Right lobe of liver (tissue), 6 donors: ENCODE measurements around the gene CDKL4. TPM values are rescaled to one million over a fixed set of nuclear protein-coding genes. Genes with fewer than 3 reads are reported as not detected.

ENCODE experiments used
- ATAC-seq, 4 donors: fragments of 200-7000 bp; cut with Tn5 transposase; one replicate each; pipeline ENCODE4 v1.9.1; 2020; ENCODE audit warnings: mild to moderate bottlenecking in 4 of 4, moderate library complexity in 4 of 4
- DNase-seq, 3 donors: peaks; one replicate each; pipeline ENCODE4 v3.0.0-alpha.2; 2020
- H3K27ac ChIP-seq, 3 donors: fragments of 200-600 bp; one replicate each; pipeline ENCODE4 v1.8.0; 2022
- H3K27me3 ChIP-seq, 2 donors: fragments of 200-600 bp; one replicate each; pipeline ENCODE4 v1.8.0; 2022
- H3K36me3 ChIP-seq, 4 donors: fragments of 200-600 bp; sonication (generic) in 1 of 4; one replicate each; pipeline versions ENCODE4 v1.5.1 to v1.8.0; 2017 to 2022; ENCODE audit warnings: control low read depth in 1 of 4
- H3K4me1 ChIP-seq, 4 donors: fragments of 200-600 bp; sonication (generic) in 1 of 4; one replicate each; pipeline versions ENCODE4 v1.5.1 to v1.8.0; 2017 to 2022; ENCODE audit warnings: control low read depth in 1 of 4
- H3K4me3 ChIP-seq, 3 donors: fragments of 200-600 bp; one replicate each; pipeline ENCODE4 v1.8.0; 2022
- H3K9me3 ChIP-seq, 4 donors: fragments of 200-600 bp; sonication (generic) in 1 of 4; one replicate each; pipeline versions ENCODE4 v1.5.1 to v1.8.0; 2017 to 2022; ENCODE audit warnings: control low read depth in 1 of 4
- CTCF ChIP-seq, 4 donors: fragments of 200-600 bp in 3 of 4; fragments of 450-650 bp in 1 of 4; IDR thresholded peaks; one replicate each; pipeline versions ENCODE4 v1.5.1 to v1.8.0; 2016 to 2022; ENCODE audit warnings: antibody characterized with exemption in 4 of 4, mild to moderate bottlenecking in 2 of 4
- POLR2A ChIP-seq: fragments of 450-650 bp; IDR thresholded peaks from one replicate; pipeline ENCODE4 v1.6.1; 2017; ENCODE audit warnings: antibody characterized with exemption, mild to moderate bottlenecking
- WGBS: methylation state at CpG from one replicate; pipeline ENCODE4 v1.1.6; 2018; ENCODE audit warnings: low coverage, low lambda C conversion rate; ENCODE audit not compliant: insufficient coverage; ENCODE audit errors: missing lambda C conversion rate; 5-methylcytosine and 5-hydroxymethylcytosine counted together
- intact Hi-C, 2 donors: fragments of 100-400 bp; cut with DNase I; formaldehyde crosslinking; loops; one replicate each; pipeline versions ENCODE4 v1.11.2 to v1.14.1; 2022
- total RNA-seq, 6 experiments: library from RNA; depleted of rRNA in 2 of 6; stranded (reverse); fragments of >200 nt in 2 of 6; fragmentation: NEBNext Ultra II Directional in 3 of 6; extraction: Animal tissue kit (Norgen Biotek cat#: 25700) in 3 of 6; gene quantifications; one replicate each; pipeline versions ENCODE4 v1.1.0 to v1.2.4, GENCODE V29; 2016 to 2023
- donor health status: DM: no; HTN: yes; CAD: no.
- donor health status: DM: no; HTN: no; CAD: no.
- donor health status: DM: no; HTN: no; CAD: no.
- donor health status: DM: no; HTN: yes; CAD: no.
- donor health status: DM: no; HTN: yes; CAD: no.

The CDKL4 gene
- total RNA-seq, 6 experiments from 2014 or later = 0.18 to 0.27 (median 0.25) TPM; not detected in 3

- intact Hi-C loops = loop anchor here (5.0 to 10.0 kb wide), 3 partner anchors 111 to 174 kb away; no protein-coding TSS in a partner anchor
- no peaks in the 10 kb centered on the region for H3K4me1 ChIP-seq
- no peaks in the 10 kb centered on the region for H3K9me3 ChIP-seq
- WGBS = 20% methylated on average over 17 of the region's 19 CpGs
- DNase-seq (no peak), ATAC-seq (peak in 1 of 4 donors; percentile 3)
- no peak overlapping the region for H3K4me3 ChIP-seq
- H3K27me3 ChIP-seq = no peaks in the 10 kb centered on the region
- TF ChIP-seq CTCF (IDR thresholded peaks at IDR 0.05) (no peak), POLR2A (no peak)
- no peak overlapping the region for H3K27ac ChIP-seq
- no peaks in the 10 kb centered on the region for H3K36me3 ChIP-seq
Observed at GRCh38 chr2:39228413-39229209, 15.2 kb downstream of the CDKL4 start.

- H3K36me3 ChIP-seq = no peaks in the 10 kb centered on the region
- peak; percentile 77 to 83 (median 82) for DNase-seq
- peak; percentile 95 to 97 (median 96) for ATAC-seq
- H3K4me1 ChIP-seq = no peaks in the 10 kb centered on the region
- H3K4me3 ChIP-seq = no peak overlapping the region
- no peaks in the 10 kb centered on the region for H3K9me3 ChIP-seq
- H3K27ac ChIP-seq = no peak overlapping the region
- WGBS = 20% methylated on average over 9 of the region's 9 CpGs
- TF ChIP-seq POLR2A (no peak), CTCF (IDR thresholded peaks at IDR 0.05) (peak; percentile 76 to 95 (median 90))
- H3K27me3 ChIP-seq = no peaks in the 10 kb centered on the region
- intact Hi-C loops = loop anchor here (5.0 to 10.0 kb wide), 3 partner anchors 111 to 173 kb away; no protein-coding TSS in a partner anchor
Observed at GRCh38 chr2:39227628-39228412, 15.9 kb downstream of the CDKL4 start.

- Histone ChIP-seq H3K27ac (no peak overlapping the region), H3K36me3 (no peaks in the 10 kb centered on the region), H3K27me3 (no peaks in the 10 kb centered on the region), H3K4me3 (no peak overlapping the region), H3K4me1 (no peaks in the 10 kb centered on the region), H3K9me3 (no peaks in the 10 kb centered on the region)
- WGBS = 80% methylated on average over 1 of the region's 1 CpG
- TF ChIP-seq CTCF (IDR thresholded peaks at IDR 0.05) = no peak
- TF ChIP-seq POLR2A = no peak
- DNase-seq = no peak
- ATAC-seq = no peak
- intact Hi-C loops = loop anchor here (5.0 to 10.0 kb wide), 3 partner anchors 108 to 171 kb away; no protein-coding TSS in a partner anchor
Observed at GRCh38 chr2:39225567-39225966, 18.2 kb downstream of the CDKL4 start.

- intact Hi-C loops = loop anchor here in 1 of 2 donors (10.0 kb wide), 1 partner anchor 169 kb away; no protein-coding TSS in a partner anchor
- no peak overlapping the region for H3K4me3 ChIP-seq
- no peak for DNase-seq
- no peaks in the 10 kb centered on the region for H3K27me3 ChIP-seq
- no peak overlapping the region for H3K27ac ChIP-seq
- no peak for ATAC-seq
- 77% methylated on average over 1 of the region's 1 CpG for WGBS
- TF ChIP-seq POLR2A = no peak
- TF ChIP-seq CTCF (IDR thresholded peaks at IDR 0.05) = no peak
- H3K36me3 ChIP-seq = no peaks in the 10 kb centered on the region
- no peaks in the 10 kb centered on the region for H3K9me3 ChIP-seq
- H3K4me1 ChIP-seq = no peaks in the 10 kb centered on the region
Observed at GRCh38 chr2:39223909-39224308, 19.9 kb downstream of the CDKL4 start.
